Epidermal melanocyte (primary cell): ENCODE results near the gene ZDHHC11B.
"Not testable (repeated sequence)": the region's sequence is repeated elsewhere in the genome, so short reads cannot be mapped to it uniquely, and the experiment has no call there.

Source experiments
- DNase-seq: peaks from one replicate; pipeline ENCODE4 v3.0.0; 2011; ENCODE audit warnings: low spot score; ENCODE audit not compliant: insufficient read length

The ZDHHC11B gene

GRCh38 chr5:686936-687335 lies 97.6 kb downstream of the ZDHHC11B start:
- not testable (repeated sequence) for DNase-seq

GRCh38 chr5:686172-686523 lies 98.4 kb downstream of the ZDHHC11B start:
- DNase-seq, result not testable (repeated sequence)

GRCh38 chr5:685262-686171 lies 99.0 kb downstream of the ZDHHC11B start:
- no peak for DNase-seq

GRCh38 chr5:684751-685216 lies 99.7 kb downstream of the ZDHHC11B start:
- DNase-seq, result no peak

GRCh38 chr5:683551-684481 lies 100.7 kb downstream of the ZDHHC11B start:
- DNase-seq, result no peak

- DNase-seq, result not testable (repeated sequence)
These were observed 101.7 kb downstream of the ZDHHC11B start for GRCh38 chr5:682651-683358.

- not testable (repeated sequence) for DNase-seq
These were observed 102.3 kb downstream of the ZDHHC11B start for GRCh38 chr5:682216-682615.

- not testable (repeated sequence) for DNase-seq
These were observed 103.0 kb downstream of the ZDHHC11B start for GRCh38 chr5:681317-682191.

- DNase-seq, result not testable (repeated sequence)
These were observed 103.7 kb downstream of the ZDHHC11B start for GRCh38 chr5:680836-681235.

GRCh38 chr5:680118-680795 lies 104.3 kb downstream of the ZDHHC11B start:
- not testable (repeated sequence) for DNase-seq

- DNase-seq, result not testable (repeated sequence)
These were observed 105.2 kb downstream of the ZDHHC11B start for GRCh38 chr5:679166-679895.

GRCh38 chr5:678521-678920 lies 106.0 kb downstream of the ZDHHC11B start:
- not testable (repeated sequence) for DNase-seq

GRCh38 chr5:677131-678101 lies 107.1 kb downstream of the ZDHHC11B start:
- DNase-seq, result no peak

- DNase-seq, result no peak
These were observed 107.8 kb downstream of the ZDHHC11B start for GRCh38 chr5:676699-677076.

- no peak for DNase-seq
These were observed 108.4 kb downstream of the ZDHHC11B start for GRCh38 chr5:675871-676698.

- no peak for DNase-seq
These were observed 109.2 kb downstream of the ZDHHC11B start for GRCh38 chr5:675111-675870.
